ENCODE results near the gene GFER. TPM values are rescaled to one million over a fixed set of nuclear protein-coding genes. Genes with fewer than 3 reads are reported as not detected.
"Not testable (repeated sequence)": the region's sequence is repeated elsewhere in the genome, so short reads cannot be mapped to it uniquely, and the experiment has no call there.

The GFER gene
- total RNA-seq, 3 donors from 2014 or later = 34.9 to 50.0 (median 47.2) TPM

- Mint-ChIP-seq H3K4me1 (ENCODE audit: low read depth) (no peaks in the 10 kb centered on the region), H3K36me3 (ENCODE audit: insufficient read depth) (no peaks in the 10 kb centered on the region), H3K9me3 (no peaks in the 10 kb centered on the region), H3K4me3 (no peak overlapping the region), H3K27me3 (ENCODE audit: low read depth) (no peaks in the 10 kb centered on the region)
- ATAC-seq (peak; percentile 32 to 57), DNase-seq (no peak)
Observed at GRCh38 chr16:2033057-2033908, 49.3 kb downstream of the GFER start.

- H3K4me1 Mint-ChIP-seq (ENCODE audit: low read depth); H3K4me3 Mint-ChIP-seq; H3K27me3 Mint-ChIP-seq (ENCODE audit: low read depth); H3K36me3 Mint-ChIP-seq (ENCODE audit: insufficient read depth); DNase-seq; ATAC-seq; H3K9me3 Mint-ChIP-seq: not testable (repeated sequence)
Observed at GRCh38 chr16:2033909-2034695, 50.1 kb downstream of the GFER start.

GRCh38 chr16:2034696-2035430 lies 50.9 kb downstream of the GFER start:
- ATAC-seq (no peak), DNase-seq (no peak)
- no peaks in the 10 kb centered on the region for H3K36me3 Mint-ChIP-seq (ENCODE audit: insufficient read depth)
- no peaks in the 10 kb centered on the region for H3K27me3 Mint-ChIP-seq (ENCODE audit: low read depth)
- H3K4me3 Mint-ChIP-seq = no peak overlapping the region
- no peaks in the 10 kb centered on the region for H3K4me1 Mint-ChIP-seq (ENCODE audit: low read depth)
- no peaks in the 10 kb centered on the region for H3K9me3 Mint-ChIP-seq

- Mint-ChIP-seq H3K36me3 (ENCODE audit: insufficient read depth) (no peaks in the 10 kb centered on the region), H3K9me3 (no peaks in the 10 kb centered on the region), H3K27me3 (ENCODE audit: low read depth) (no peaks in the 10 kb centered on the region), H3K4me1 (ENCODE audit: low read depth) (no peaks in the 10 kb centered on the region), H3K4me3 (no peak overlapping the region)
- DNase-seq (no peak), ATAC-seq (no peak)
Observed at GRCh38 chr16:2035431-2036199, 51.6 kb downstream of the GFER start.

- Mint-ChIP-seq H3K4me3 (no peak overlapping the region), H3K36me3 (ENCODE audit: insufficient read depth) (no peaks in the 10 kb centered on the region), H3K4me1 (ENCODE audit: low read depth) (no peaks in the 10 kb centered on the region), H3K27me3 (ENCODE audit: low read depth) (no peaks in the 10 kb centered on the region), H3K9me3 (no peaks in the 10 kb centered on the region)
- DNase-seq (no peak), ATAC-seq (no peak)
Observed at GRCh38 chr16:2036200-2036966, 52.4 kb downstream of the GFER start.

GRCh38 chr16:2037115-2037514 lies 53.1 kb downstream of the GFER start:
- Mint-ChIP-seq H3K4me3 (no peak overlapping the region), H3K9me3 (no peaks in the 10 kb centered on the region), H3K27me3 (ENCODE audit: low read depth) (no peaks in the 10 kb centered on the region), H3K36me3 (ENCODE audit: insufficient read depth) (no peaks in the 10 kb centered on the region), H3K4me1 (ENCODE audit: low read depth) (no peaks in the 10 kb centered on the region)
- DNase-seq (no peak), ATAC-seq (no peak)

Other genes starting within 250 kb of the GFER start
- 10 to 100 TPM; 37.2 to 37.6 (median 37.4) TPM for gene NME3, start 212.7 kb upstream of the GFER start, total RNA-seq
- gene EME2, start 211.4 kb upstream of the GFER start, total RNA-seq = 10 to 100 TPM; 30.4 to 39.1 (median 35.7) TPM
- gene MRPS34, start 211.1 kb upstream of the GFER start, total RNA-seq = 100 to 1,000 TPM; 223 to 288 (median 265) TPM
- gene SPSB3, start 201.6 kb upstream of the GFER start, total RNA-seq = 10 to 100 TPM; 15.5 to 20.8 (median 16.8) TPM
- 100 to 1,000 TPM in 1 of 3 donors, 10 to 100 TPM in 2; 85.7 to 101 (median 94.7) TPM for gene NUBP2, start 201.2 kb upstream of the GFER start, total RNA-seq
- under 1 TPM in 1 of 3 donors, not detected in 2; 0.18 TPM for gene IGFALS, start 190.5 kb upstream of the GFER start, total RNA-seq
- gene HAGH, start 157.4 kb upstream of the GFER start, total RNA-seq = 10 to 100 TPM; 34.4 to 45.9 (median 35.3) TPM
- 10 to 100 TPM; 22.8 to 27.9 (median 24.0) TPM for gene FAHD1, start 157.0 kb upstream of the GFER start, total RNA-seq
- under 1 TPM; 0.24 to 0.34 (median 0.28) TPM for gene MEIOB, start 112.0 kb upstream of the GFER start, total RNA-seq
- not detected for gene HS3ST6, start 65.8 kb upstream of the GFER start, total RNA-seq
- gene MSRB1, start 41.0 kb upstream of the GFER start, total RNA-seq = 10 to 100 TPM; 16.8 to 19.4 (median 17.6) TPM
- not detected for gene RPL3L, start 29.5 kb upstream of the GFER start, total RNA-seq
- 100 to 1,000 TPM; 115 to 143 (median 117) TPM for gene NDUFB10, start 24.7 kb upstream of the GFER start, total RNA-seq
- 1,000 to 10,000 TPM; 5,588 to 5,699 (median 5,621) TPM for gene RPS2, start 19.4 kb upstream of the GFER start, total RNA-seq
- gene RNF151, start 17.3 kb upstream of the GFER start, total RNA-seq = under 1 TPM in 2 of 3 donors, not detected in 1; 0.40 to 0.42 TPM
- 100 to 1,000 TPM; 146 to 159 (median 156) TPM for gene TBL3, start 12.1 kb upstream of the GFER start, total RNA-seq
- gene NOXO1, start 2.7 kb upstream of the GFER start, total RNA-seq = under 1 TPM in 1 of 3 donors, not detected in 2; 0.35 TPM
- gene SYNGR3, start 5.8 kb downstream of the GFER start, total RNA-seq = 1 to 10 TPM; 2.7 to 4.3 (median 3.5) TPM
- gene ZNF598, start 25.6 kb downstream of the GFER start, total RNA-seq = 100 to 1,000 TPM; 118 to 127 (median 126) TPM
- gene NPW, start 35.6 kb downstream of the GFER start, total RNA-seq = 10 to 100 TPM in 2 of 3 donors, 1 to 10 TPM in 1; 9.2 to 19.0 (median 13.1) TPM
- 1 to 10 TPM; 2.0 to 4.4 (median 2.0) TPM for gene NHERF2, start 42.7 kb downstream of the GFER start, total RNA-seq
- gene NTHL1, start 63.6 kb downstream of the GFER start, total RNA-seq = 10 to 100 TPM; 30.5 to 43.5 (median 34.8) TPM
- gene TSC2, start 63.8 kb downstream of the GFER start, total RNA-seq = 10 to 100 TPM; 87.6 to 98.0 (median 94.5) TPM
- 100 to 1,000 TPM; 100 to 118 (median 104) TPM for gene PKD1, start 151.7 kb downstream of the GFER start, total RNA-seq
- not detected for gene RAB26, start 164.4 kb downstream of the GFER start, total RNA-seq
- gene TRAF7, start 171.6 kb downstream of the GFER start, total RNA-seq = 100 to 1,000 TPM in 2 of 3 donors, 10 to 100 TPM in 1; 95.6 to 110 (median 102) TPM
- 1 to 10 TPM in 1 of 3 donors, under 1 TPM in 2; 0.14 to 1.5 (median 0.34) TPM for gene CASKIN1, start 212.4 kb downstream of the GFER start, total RNA-seq
- 10 to 100 TPM; 73.6 to 88.0 (median 84.8) TPM for gene MLST8, start 221.3 kb downstream of the GFER start, total RNA-seq
- 1 to 10 TPM; 6.4 to 8.2 (median 6.8) TPM for gene BRICD5, start 226.7 kb downstream of the GFER start, total RNA-seq
- 10 to 100 TPM; 25.8 to 27.9 (median 27.2) TPM for gene PGP, start 230.6 kb downstream of the GFER start, total RNA-seq
- gene E4F1, start 239.4 kb downstream of the GFER start, total RNA-seq = 10 to 100 TPM; 44.3 to 48.7 (median 45.3) TPM